HL-60/S4 treated with retinoic acid at 250 ng/mL for 4 days and 3 days (cell line): ENCODE data around the gene PLSCR5.

Source experiments
- in situ Hi-C: fragments of 300-500 bp; cut with MboI; formaldehyde crosslinking; loops from 2 replicates; pipeline ENCODE4 v1.7.0; 2022; ENCODE audit warnings: low sequenced_read_pairs

Gene PLSCR5

GRCh38 chr3:146605106-146605505, at the start of gene PLSCR5:
PLSCR5 (minus strand) TSS chr3:146605346; CDS start chr3:146605212, 134 bp downstream.
- in situ Hi-C loops = no loop called here

GRCh38 chr3:146653978-146654377, 48.8 kb upstream of the PLSCR5 start:
- in situ Hi-C loops = no loop called here

- in situ Hi-C loops = no loop called here
Observed at GRCh38 chr3:146650691-146651442, 45.7 kb upstream of the PLSCR5 start.

- in situ Hi-C loops = no loop called here
Observed at GRCh38 chr3:146646261-146646660, 41.1 kb upstream of the PLSCR5 start.

GRCh38 chr3:146640955-146641867, 36.1 kb upstream of the PLSCR5 start:
- in situ Hi-C loops = no loop called here

- in situ Hi-C loops = no loop called here
Observed at GRCh38 chr3:146640361-146640760, 35.2 kb upstream of the PLSCR5 start.

GRCh38 chr3:146638718-146639117, 33.6 kb upstream of the PLSCR5 start:
- in situ Hi-C loops = no loop called here

- in situ Hi-C loops = no loop called here
Observed at GRCh38 chr3:146637871-146638270, 32.7 kb upstream of the PLSCR5 start.

GRCh38 chr3:146636881-146637280, 31.7 kb upstream of the PLSCR5 start:
- in situ Hi-C loops = no loop called here

- in situ Hi-C loops = no loop called here
Observed at GRCh38 chr3:146634346-146634745, 29.2 kb upstream of the PLSCR5 start.

GRCh38 chr3:146628671-146629070, 23.5 kb upstream of the PLSCR5 start:
- in situ Hi-C loops = no loop called here

GRCh38 chr3:146626403-146627122, 21.4 kb upstream of the PLSCR5 start:
- in situ Hi-C loops = no loop called here

GRCh38 chr3:146625186-146625775, 20.1 kb upstream of the PLSCR5 start:
- in situ Hi-C loops = no loop called here

- in situ Hi-C loops = no loop called here
Observed at GRCh38 chr3:146621723-146622122, 16.6 kb upstream of the PLSCR5 start.

- in situ Hi-C loops = no loop called here
Observed at GRCh38 chr3:146612015-146612414, 6.9 kb upstream of the PLSCR5 start.

GRCh38 chr3:146611096-146611495, 6.0 kb upstream of the PLSCR5 start:
- in situ Hi-C loops = no loop called here

- in situ Hi-C loops = loop anchor here (25.0 kb wide), 1 partner anchor 386 kb away; no protein-coding TSS in a partner anchor
Observed at GRCh38 chr3:146598535-146598934, 6.6 kb downstream of the PLSCR5 start.

GRCh38 chr3:146594843-146595482, 10.2 kb downstream of the PLSCR5 start:
- in situ Hi-C loops = loop anchor here (25.0 kb wide), 1 partner anchor 383 kb away; no protein-coding TSS in a partner anchor

- in situ Hi-C loops = loop anchor here (25.0 kb wide), 1 partner anchor 381 kb away; no protein-coding TSS in a partner anchor
Observed at GRCh38 chr3:146593776-146594175, 11.4 kb downstream of the PLSCR5 start.

GRCh38 chr3:146590521-146590920, 14.6 kb downstream of the PLSCR5 start:
- in situ Hi-C loops = loop anchor here (25.0 kb wide), 1 partner anchor 378 kb away; no protein-coding TSS in a partner anchor
